HCT116 (cell line): Measurements from ENCODE around the gene DNTT. TPM values are rescaled to one million over a fixed set of nuclear protein-coding genes. Genes with fewer than 3 reads are reported as not detected.

ENCODE experiments used
- ATAC-seq: fragments of 200-7000 bp; cut with Tn5 transposase; 2 replicates; pipeline ENCODE4 v1.9.1; 2020; ENCODE audit warnings: mild to moderate bottlenecking, moderate library complexity
- BruUV-seq: library from RNA; stranded (reverse); fragments of 400-500 nt; replicated peaks from 2 replicates; lab custom pipeline; 2021; lab: Mats Ljungman, UMichigan
- CTCF ChIA-PET: fragments of 300-600 bp; sonication (Branson Sonifier 250); formaldehyde crosslinking; loops from one replicate; lab custom pipeline; 2021; ENCODE audit warnings: antibody characterized with exemption; lab: Charles Lee
- POLR2A ChIA-PET: fragments of 300-600, 350-600 bp; sonication (Branson Sonifier 250); formaldehyde crosslinking; loops from one replicate; lab custom pipeline; 2021; ENCODE audit warnings: antibody characterized with exemption; lab: Charles Lee
- RAD21 ChIA-PET, 2 experiments: fragments of 300-600 bp; sonication (Branson Sonifier 250); formaldehyde crosslinking; loops; one replicate each; lab custom pipeline; 2023; ENCODE audit warnings: low total read pairs in 2 of 2; ENCODE audit not compliant: uncharacterized antibody in 2 of 2, unreplicated experiment in 2 of 2, low non-redundant PET in 1 of 2; lab: Charles Lee
- DNase-seq: peaks from one replicate; pipeline ENCODE4 v3.0.0-alpha.2; 2010; ENCODE audit warnings: low read depth, low spot score
- H2AFZ ChIP-seq: fragments of 200-600 bp; shearing (Covaris generic), sonication (generic); 2 replicates; pipeline ENCODE4 v1.6.1; 2017; ENCODE audit warnings: low read depth, mixed run types, mixed read lengths, antibody characterized with exemption, low read length; ENCODE audit not compliant: poor library complexity, severe bottlenecking
- H3K27ac ChIP-seq: 2 replicates; pipeline ENCODE4 v1.5.1; 2012; ENCODE audit warnings: low read depth, low read length
- H3K27me3 ChIP-seq: fragments of 200-600 bp; sonication (generic); 2 replicates; pipeline ENCODE4 v1.6.1; 2016; ENCODE audit warnings: mixed run types, low read length, mixed read lengths; ENCODE audit not compliant: insufficient read depth
- H3K36me3 ChIP-seq, 2 experiments: fragments of 200-500 bp in 1 of 2; fragments of 200-600 bp in 1 of 2; sonication (Bioruptor generic) in 1 of 2; sonication (generic) in 1 of 2; 2 replicates each; pipeline versions ENCODE4 v1.5.1 to v1.6.1; 2014 to 2016; ENCODE audit warnings: low read length in 2 of 2, inconsistent platforms in 1 of 2, mixed read lengths in 1 of 2, mixed run types in 1 of 2; ENCODE audit not compliant: insufficient read depth in 2 of 2, control insufficient read depth in 1 of 2
- H3K4me1 ChIP-seq, 2 experiments: fragments of 200-600 bp in 1 of 2; sonication (generic) in 1 of 2; 2 replicates each; pipeline versions ENCODE4 v1.5.1 to v1.6.1; 2012 to 2017; ENCODE audit warnings: low read length in 2 of 2, inconsistent platforms in 1 of 2, mild to moderate bottlenecking in 1 of 2, mixed read lengths in 1 of 2, mixed run types in 1 of 2, moderate library complexity in 1 of 2; ENCODE audit not compliant: insufficient read depth in 2 of 2, control insufficient read depth in 1 of 2
- H3K4me2 ChIP-seq: fragments of 200-600 bp; sonication (generic); 2 replicates; pipeline ENCODE4 v1.6.1; 2017; ENCODE audit warnings: mixed run types, low read length, mixed read lengths
- H3K4me3 ChIP-seq, 2 experiments: fragments of 200-600 bp in 1 of 2; sonication (generic) in 1 of 2; replicated peaks in 1 of 2; 2 replicates each; pipeline ENCODE4 v1.5.1; 2011 to 2016; ENCODE audit warnings: low read length in 2 of 2, control low read depth in 1 of 2, low read depth in 1 of 2, mild to moderate bottlenecking in 1 of 2, mixed read lengths in 1 of 2, mixed run types in 1 of 2
- H3K79me2 ChIP-seq: fragments of 200-600 bp; sonication (generic); 2 replicates; pipeline ENCODE4 v1.6.1; 2017; ENCODE audit warnings: mild to moderate bottlenecking, mixed run types, low read length, moderate library complexity, mixed read lengths; ENCODE audit not compliant: insufficient read depth
- H3K9ac ChIP-seq: fragments of 200-600 bp; sonication (generic); 2 replicates; pipeline ENCODE4 v1.6.1; 2016; ENCODE audit warnings: low read length, mixed read lengths
- H3K9me2 ChIP-seq: fragments of 200-600 bp; sonication (generic), shearing (Covaris generic); 2 replicates; pipeline ENCODE4 v1.6.1; 2017; ENCODE audit warnings: mixed run types, mild to moderate bottlenecking, moderate library complexity; ENCODE audit not compliant: insufficient read depth
- H3K9me3 ChIP-seq, 2 experiments: fragments of 200-500 bp in 1 of 2; fragments of 200-600 bp in 1 of 2; sonication (Bioruptor generic) in 1 of 2; sonication (generic) in 1 of 2; 2 replicates each; pipeline ENCODE4 v1.6.1; 2014 to 2017; ENCODE audit warnings: low read length in 2 of 2, mixed read lengths in 2 of 2, inconsistent platforms in 1 of 2, low read depth in 1 of 2, mild to moderate bottlenecking in 1 of 2, mixed run types in 1 of 2, moderate library complexity in 1 of 2; ENCODE audit not compliant: control insufficient read depth in 1 of 2, insufficient read depth in 1 of 2
- H4K20me1 ChIP-seq: fragments of 200-600 bp; sonication (generic), shearing (Covaris generic); 2 replicates; pipeline ENCODE4 v1.6.1; 2017; ENCODE audit warnings: mixed run types, mild to moderate bottlenecking, moderate library complexity; ENCODE audit not compliant: insufficient read depth
- CBX3 ChIP-seq: IDR thresholded peaks from 2 replicates; pipeline ENCODE4 v1.6.1; 2012; ENCODE audit warnings: low read depth
- CEBPB ChIP-seq: IDR thresholded peaks from 2 replicates; pipeline ENCODE4 v1.6.1; 2012; ENCODE audit warnings: low read depth
- EGR1 ChIP-seq: IDR thresholded peaks from 2 replicates; pipeline ENCODE4 v1.6.1; 2012; ENCODE audit warnings: low read depth
- FOSL1 ChIP-seq: IDR thresholded peaks from 2 replicates; pipeline ENCODE4 v1.6.1; 2012; ENCODE audit warnings: low read depth
- JUND ChIP-seq: IDR thresholded peaks from 2 replicates; pipeline ENCODE4 v1.6.1; 2012
- POLR2AphosphoS5 ChIP-seq: IDR thresholded peaks from 2 replicates; pipeline ENCODE4 v1.6.1; 2011; ENCODE audit warnings: mild to moderate bottlenecking, low read depth, low read length, moderate library complexity
- RAD21 ChIP-seq: IDR thresholded peaks from 2 replicates; pipeline ENCODE4 v1.6.1; 2012; ENCODE audit warnings: low read depth, mild to moderate bottlenecking
- TCF7L2 ChIP-seq: IDR thresholded peaks from 2 replicates; pipeline ENCODE4 v1.7.0; 2011; ENCODE audit warnings: borderline replicate concordance, inconsistent platforms; ENCODE audit not compliant: insufficient read depth, insufficient read length; ENCODE audit errors: extremely low read depth
- YY1 ChIP-seq: IDR thresholded peaks from 2 replicates; pipeline ENCODE4 v1.6.1; 2011; ENCODE audit warnings: low read length, low read depth, moderate library complexity, mild to moderate bottlenecking; ENCODE audit not compliant: insufficient replicate concordance; ENCODE audit errors: extremely low read depth
- intact Hi-C: fragments of 100-400 bp; cut with micrococcal nuclease; formaldehyde crosslinking; loops from 2 replicates; pipeline ENCODE4 v1.10.0; 2022
- total RNA-seq: library from RNA; stranded (reverse); gene quantifications from one replicate; pipeline ENCODE4 v1.2.1, GENCODE V29; 2021; ENCODE audit not compliant: unreplicated experiment
- TF ChIP-seq, protein P1 (sequence below): IDR thresholded peaks from 2 replicates; pipeline ENCODE4 v1.6.1; 2012; ENCODE audit warnings: low read depth
- TF ChIP-seq, protein P2 (sequence below), 3 experiments: fragments of 200-600 bp in 1 of 3; sonication (generic) in 1 of 3; IDR thresholded peaks in 2 of 3; conservative IDR thresholded peaks in 1 of 3; 2 replicates each; pipeline ENCODE4 v1.5.1; 2012 to 2017; ENCODE audit warnings: low read depth in 2 of 3, low read length in 2 of 3, antibody characterized with exemption in 1 of 3, borderline replicate concordance in 1 of 3, control low read depth in 1 of 3, mild to moderate bottlenecking in 1 of 3, mixed read lengths in 1 of 3, mixed run types in 1 of 3, moderate library complexity in 1 of 3; ENCODE audit not compliant: insufficient read depth in 1 of 3
- TF ChIP-seq, protein P3 (sequence below): IDR thresholded peaks from 2 replicates; pipeline ENCODE4 v1.6.1; 2012

Gene DNTT
- total RNA-seq, 1 experiment from 2014 or later = not detected

DNA sequence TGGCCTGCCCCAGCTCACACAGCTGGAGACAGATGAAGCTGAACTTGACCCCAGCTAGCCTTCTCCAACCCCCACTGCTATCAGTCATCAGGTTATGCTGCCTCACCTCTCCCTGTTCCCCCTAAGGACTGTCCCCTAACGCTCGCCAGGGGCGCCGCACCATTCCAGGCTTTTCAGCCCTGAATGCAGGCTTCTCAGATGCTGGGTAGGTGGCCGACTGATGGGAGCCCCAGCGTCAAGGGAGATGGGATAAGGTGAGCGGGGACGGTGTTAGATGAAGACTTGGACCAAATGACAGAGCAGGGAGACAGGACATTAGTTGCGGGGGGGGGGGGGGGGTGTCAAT is 70.4 kb downstream of the DNTT start (continued):
- TF ChIP-seq, protein P1, sequence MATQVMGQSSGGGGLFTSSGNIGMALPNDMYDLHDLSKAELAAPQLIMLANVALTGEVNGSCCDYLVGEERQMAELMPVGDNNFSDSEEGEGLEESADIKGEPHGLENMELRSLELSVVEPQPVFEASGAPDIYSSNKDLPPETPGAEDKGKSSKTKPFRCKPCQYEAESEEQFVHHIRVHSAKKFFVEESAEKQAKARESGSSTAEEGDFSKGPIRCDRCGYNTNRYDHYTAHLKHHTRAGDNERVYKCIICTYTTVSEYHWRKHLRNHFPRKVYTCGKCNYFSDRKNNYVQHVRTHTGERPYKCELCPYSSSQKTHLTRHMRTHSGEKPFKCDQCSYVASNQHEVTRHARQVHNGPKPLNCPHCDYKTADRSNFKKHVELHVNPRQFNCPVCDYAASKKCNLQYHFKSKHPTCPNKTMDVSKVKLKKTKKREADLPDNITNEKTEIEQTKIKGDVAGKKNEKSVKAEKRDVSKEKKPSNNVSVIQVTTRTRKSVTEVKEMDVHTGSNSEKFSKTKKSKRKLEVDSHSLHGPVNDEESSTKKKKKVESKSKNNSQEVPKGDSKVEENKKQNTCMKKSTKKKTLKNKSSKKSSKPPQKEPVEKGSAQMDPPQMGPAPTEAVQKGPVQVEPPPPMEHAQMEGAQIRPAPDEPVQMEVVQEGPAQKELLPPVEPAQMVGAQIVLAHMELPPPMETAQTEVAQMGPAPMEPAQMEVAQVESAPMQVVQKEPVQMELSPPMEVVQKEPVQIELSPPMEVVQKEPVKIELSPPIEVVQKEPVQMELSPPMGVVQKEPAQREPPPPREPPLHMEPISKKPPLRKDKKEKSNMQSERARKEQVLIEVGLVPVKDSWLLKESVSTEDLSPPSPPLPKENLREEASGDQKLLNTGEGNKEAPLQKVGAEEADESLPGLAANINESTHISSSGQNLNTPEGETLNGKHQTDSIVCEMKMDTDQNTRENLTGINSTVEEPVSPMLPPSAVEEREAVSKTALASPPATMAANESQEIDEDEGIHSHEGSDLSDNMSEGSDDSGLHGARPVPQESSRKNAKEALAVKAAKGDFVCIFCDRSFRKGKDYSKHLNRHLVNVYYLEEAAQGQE = no peak

DNA sequence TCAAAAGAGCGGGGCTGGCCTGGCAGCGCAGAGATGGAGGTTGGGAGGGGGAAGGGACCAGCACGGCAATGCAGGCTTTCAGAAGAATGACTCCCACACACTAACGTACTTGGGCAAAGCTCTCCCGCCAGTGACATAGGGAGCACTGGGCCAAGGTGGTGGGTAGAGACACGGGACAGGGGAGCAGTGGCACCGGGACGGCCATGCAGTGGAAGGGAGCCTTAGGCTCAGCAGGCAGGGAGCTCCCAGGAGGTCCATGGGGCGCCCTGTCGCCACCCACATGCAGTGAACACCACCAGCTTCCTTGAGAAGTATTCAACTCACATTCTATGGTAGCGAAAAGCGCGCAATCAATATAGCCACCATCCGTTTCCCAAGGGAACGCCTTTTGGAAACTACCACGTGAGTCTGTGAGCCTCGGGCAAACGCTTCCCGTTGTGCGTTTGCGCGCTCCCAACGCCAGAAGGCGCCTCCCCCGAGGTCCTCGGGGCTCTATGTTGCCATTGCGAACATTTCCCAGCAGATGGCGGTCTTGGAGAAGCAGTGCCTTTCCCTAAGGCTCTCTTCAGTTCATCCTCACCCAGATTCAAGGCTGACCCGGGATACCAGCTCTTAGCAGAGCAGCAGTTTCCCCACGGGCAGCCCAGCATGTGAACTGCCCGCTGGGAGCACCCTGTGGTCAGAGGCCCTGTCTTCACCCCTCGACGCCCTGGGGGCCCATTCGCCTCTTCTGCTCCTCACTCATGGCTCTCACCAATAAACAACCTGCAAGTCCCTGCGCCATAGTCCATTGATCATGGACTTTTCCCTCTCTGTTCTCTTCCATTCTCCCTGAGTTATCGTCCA is 71.0 kb downstream of the DNTT start:
- no peaks in the 10 kb centered on the region for H3K36me3 ChIP-seq
- H4K20me1 ChIP-seq = no peaks in the 10 kb centered on the region
- no peaks in the 10 kb centered on the region for H3K79me2 ChIP-seq
- peak overlapping the region; percentile 63 for H3K4me2 ChIP-seq
- CTCF ChIA-PET = interaction anchor here (0.6 to 2.0 kb wide), 12 partner anchors 34 to 698 kb away, joined by 3 to 11 read pairs (median 4); partner anchors contain the start of gene TLL2
- TF ChIP-seq CBX3 (peak; percentile 45; the same call in 1 of the 2 replicates), POLR2AphosphoS5 (0 out of 2 replicates have a peak, but pooled peaks have one; percentile 20), FOSL1 (no peak), CEBPB (no peak), RAD21 (peak; percentile 93), EGR1 (no peak), JUND (no peak), YY1 (peak; percentile 46), TCF7L2 (no peak)
- TF ChIP-seq, protein P2, sequence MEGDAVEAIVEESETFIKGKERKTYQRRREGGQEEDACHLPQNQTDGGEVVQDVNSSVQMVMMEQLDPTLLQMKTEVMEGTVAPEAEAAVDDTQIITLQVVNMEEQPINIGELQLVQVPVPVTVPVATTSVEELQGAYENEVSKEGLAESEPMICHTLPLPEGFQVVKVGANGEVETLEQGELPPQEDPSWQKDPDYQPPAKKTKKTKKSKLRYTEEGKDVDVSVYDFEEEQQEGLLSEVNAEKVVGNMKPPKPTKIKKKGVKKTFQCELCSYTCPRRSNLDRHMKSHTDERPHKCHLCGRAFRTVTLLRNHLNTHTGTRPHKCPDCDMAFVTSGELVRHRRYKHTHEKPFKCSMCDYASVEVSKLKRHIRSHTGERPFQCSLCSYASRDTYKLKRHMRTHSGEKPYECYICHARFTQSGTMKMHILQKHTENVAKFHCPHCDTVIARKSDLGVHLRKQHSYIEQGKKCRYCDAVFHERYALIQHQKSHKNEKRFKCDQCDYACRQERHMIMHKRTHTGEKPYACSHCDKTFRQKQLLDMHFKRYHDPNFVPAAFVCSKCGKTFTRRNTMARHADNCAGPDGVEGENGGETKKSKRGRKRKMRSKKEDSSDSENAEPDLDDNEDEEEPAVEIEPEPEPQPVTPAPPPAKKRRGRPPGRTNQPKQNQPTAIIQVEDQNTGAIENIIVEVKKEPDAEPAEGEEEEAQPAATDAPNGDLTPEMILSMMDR (IDR thresholded peaks at IDR 0.05 in 2 of 3, conservative IDR thresholded peaks at IDR 0.05 in 1 of 3; ENCODE audit: borderline replicate concordance in 1 of 3, insufficient read depth in 1 of 3, low read depth in 2 of 3, low read length in 2 of 3) = peak; percentile 93 to 99 (median 97)
- TF ChIP-seq, protein P3, sequence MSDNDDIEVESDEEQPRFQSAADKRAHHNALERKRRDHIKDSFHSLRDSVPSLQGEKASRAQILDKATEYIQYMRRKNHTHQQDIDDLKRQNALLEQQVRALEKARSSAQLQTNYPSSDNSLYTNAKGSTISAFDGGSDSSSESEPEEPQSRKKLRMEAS = peak; percentile 91
- TF ChIP-seq, all 23 proteins: peak for 6
- no peaks in the 10 kb centered on the region for H3K9me3 ChIP-seq
- ATAC-seq (peak; percentile 91), DNase-seq (peak; percentile 81)
- H3K27ac ChIP-seq = no peak overlapping the region; the same call in 1 of the 2 replicates
- H3K4me1 ChIP-seq = peaks cover 0 to 24% of the 10 kb centered on the region in 2 experiments; a peak in 3 of 4 replicates
- no TSS peak for BruUV-seq
- no peaks in the 10 kb centered on the region for H3K9me2 ChIP-seq
- RAD21 ChIA-PET = interaction anchor here (0.8 kb wide), 2 partner anchors 135 to 136 kb away, joined by 3 read pairs; no protein-coding TSS in a partner anchor
- peak overlapping the region; percentile 27 to 29; a peak in 3 of 4 replicates for H3K4me3 ChIP-seq
- H3K27me3 ChIP-seq = no peaks in the 10 kb centered on the region
- intact Hi-C loops = loop anchor here (1.0 to 10.0 kb wide), 4 partner anchors 40 to 457 kb away; partner anchors contain the start of gene LCOR
- peak overlapping the region; percentile 94 for H2AFZ ChIP-seq
- POLR2A ChIA-PET = no interaction called here
- H3K9ac ChIP-seq = peak overlapping the region; percentile 38
